Panc1 (cell line): ENCODE results near the gene KCNIP4. TPM values are rescaled to one million over a fixed set of nuclear protein-coding genes. Genes with fewer than 3 reads are reported as not detected.

Experiments used
- ATAC-seq: fragments of 200-7000 bp; cut with Tn5 transposase; 2 replicates; pipeline ENCODE4 v1.9.1; 2020; ENCODE audit warnings: mild to moderate bottlenecking, moderate library complexity
- BruUV-seq: library from RNA; stranded (reverse); fragments of 400-500 nt; replicated peaks from 2 replicates; lab custom pipeline; 2021; lab: Mats Ljungman, UMichigan
- CTCF ChIA-PET: fragments of 300-600 bp; sonication (Branson Sonifier 250); formaldehyde crosslinking; loops from one replicate; lab custom pipeline; 2022; ENCODE audit warnings: antibody characterized with exemption; lab: Charles Lee
- POLR2A ChIA-PET: fragments of 300-600 bp; sonication (Branson Sonifier 250); formaldehyde crosslinking; loops from one replicate; lab custom pipeline; 2022; ENCODE audit warnings: antibody characterized with exemption; lab: Charles Lee
- DNase-seq: peaks from one replicate; pipeline ENCODE4 v3.0.0-alpha.2; 2010; ENCODE audit warnings: low read depth, low spot score
- H3K27ac ChIP-seq: 2 replicates; pipeline ENCODE4 v1.5.1; 2011; ENCODE audit warnings: mild to moderate bottlenecking, low read length, inconsistent platforms
- H3K27me3 ChIP-seq: fragments of 200-500 bp; sonication (Bioruptor generic); 2 replicates; pipeline ENCODE4 v1.6.0; 2014; ENCODE audit warnings: low read length, inconsistent platforms; ENCODE audit not compliant: control insufficient read depth, insufficient read depth
- H3K36me3 ChIP-seq: fragments of 200-500 bp; sonication (Bioruptor generic); 2 replicates; pipeline ENCODE4 v1.5.1; 2014; ENCODE audit warnings: inconsistent platforms, mild to moderate bottlenecking, low read length, moderate library complexity; ENCODE audit not compliant: control insufficient read depth, insufficient read depth
- H3K4me1 ChIP-seq: 2 replicates; pipeline ENCODE4 v1.5.1; 2011; ENCODE audit warnings: inconsistent platforms, mild to moderate bottlenecking, low read length, moderate library complexity; ENCODE audit not compliant: control insufficient read depth, insufficient read depth
- H3K4me3 ChIP-seq, 2 experiments: 2 replicates each; pipeline ENCODE4 v1.5.1; 2011 to 2012; ENCODE audit warnings: low read depth in 2 of 2, low read length in 2 of 2, mild to moderate bottlenecking in 2 of 2, inconsistent platforms in 1 of 2, moderate library complexity in 1 of 2
- H3K9me3 ChIP-seq: fragments of 200-500 bp; sonication (Bioruptor generic); 2 replicates; pipeline ENCODE4 v1.5.1; 2014; ENCODE audit warnings: low read depth, mild to moderate bottlenecking, inconsistent platforms, low read length, moderate library complexity; ENCODE audit not compliant: control insufficient read depth, insufficient read depth
- CTCF ChIP-seq: fragments of 450-650 bp; IDR thresholded peaks from 2 replicates; pipeline ENCODE4 v1.5.1; 2017; ENCODE audit warnings: mild to moderate bottlenecking
- SIN3A ChIP-seq: IDR thresholded peaks from 2 replicates; pipeline ENCODE4 v1.6.1; 2012; ENCODE audit warnings: low read depth, mild to moderate bottlenecking, low read length, moderate library complexity, borderline replicate concordance; ENCODE audit not compliant: insufficient read depth
- in situ Hi-C: cut with HindIII; loops from 2 replicates; pipeline ENCODE4 v1.10.0; 2016; ENCODE audit warnings: low sequenced_read_pairs, low pct_unique_long_range_greater_than_20kb
- intact Hi-C: fragments of 100-400 bp; cut with micrococcal nuclease; formaldehyde crosslinking; loops from one replicate; pipeline ENCODE4 v1.10.0; 2022; ENCODE audit not compliant: unreplicated experiment
- total RNA-seq: library from RNA; stranded (reverse); gene quantifications from one replicate; pipeline ENCODE4 v1.2.1, GENCODE V29; 2021; ENCODE audit not compliant: unreplicated experiment
- TF ChIP-seq, protein P1 (sequence below), 2 experiments: IDR thresholded peaks; 2 replicates each; pipeline ENCODE4 v1.6.1; 2011 to 2012; ENCODE audit warnings: low read depth in 2 of 2, control low read depth in 1 of 2, low read length in 1 of 2, mild to moderate bottlenecking in 1 of 2, moderate library complexity in 1 of 2; ENCODE audit not compliant: insufficient read depth in 1 of 2

Gene KCNIP4
- total RNA-seq, 1 experiment from 2014 or later = not detected

- H3K36me3 ChIP-seq = no peaks in the 10 kb centered on the region
- no peak overlapping the region for H3K27ac ChIP-seq
- TF ChIP-seq CTCF = peak; percentile 38; the same call in 1 of the 2 replicates
- TF ChIP-seq, protein P1, sequence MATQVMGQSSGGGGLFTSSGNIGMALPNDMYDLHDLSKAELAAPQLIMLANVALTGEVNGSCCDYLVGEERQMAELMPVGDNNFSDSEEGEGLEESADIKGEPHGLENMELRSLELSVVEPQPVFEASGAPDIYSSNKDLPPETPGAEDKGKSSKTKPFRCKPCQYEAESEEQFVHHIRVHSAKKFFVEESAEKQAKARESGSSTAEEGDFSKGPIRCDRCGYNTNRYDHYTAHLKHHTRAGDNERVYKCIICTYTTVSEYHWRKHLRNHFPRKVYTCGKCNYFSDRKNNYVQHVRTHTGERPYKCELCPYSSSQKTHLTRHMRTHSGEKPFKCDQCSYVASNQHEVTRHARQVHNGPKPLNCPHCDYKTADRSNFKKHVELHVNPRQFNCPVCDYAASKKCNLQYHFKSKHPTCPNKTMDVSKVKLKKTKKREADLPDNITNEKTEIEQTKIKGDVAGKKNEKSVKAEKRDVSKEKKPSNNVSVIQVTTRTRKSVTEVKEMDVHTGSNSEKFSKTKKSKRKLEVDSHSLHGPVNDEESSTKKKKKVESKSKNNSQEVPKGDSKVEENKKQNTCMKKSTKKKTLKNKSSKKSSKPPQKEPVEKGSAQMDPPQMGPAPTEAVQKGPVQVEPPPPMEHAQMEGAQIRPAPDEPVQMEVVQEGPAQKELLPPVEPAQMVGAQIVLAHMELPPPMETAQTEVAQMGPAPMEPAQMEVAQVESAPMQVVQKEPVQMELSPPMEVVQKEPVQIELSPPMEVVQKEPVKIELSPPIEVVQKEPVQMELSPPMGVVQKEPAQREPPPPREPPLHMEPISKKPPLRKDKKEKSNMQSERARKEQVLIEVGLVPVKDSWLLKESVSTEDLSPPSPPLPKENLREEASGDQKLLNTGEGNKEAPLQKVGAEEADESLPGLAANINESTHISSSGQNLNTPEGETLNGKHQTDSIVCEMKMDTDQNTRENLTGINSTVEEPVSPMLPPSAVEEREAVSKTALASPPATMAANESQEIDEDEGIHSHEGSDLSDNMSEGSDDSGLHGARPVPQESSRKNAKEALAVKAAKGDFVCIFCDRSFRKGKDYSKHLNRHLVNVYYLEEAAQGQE (IDR thresholded peaks at IDR 0.05; ENCODE audit: insufficient read depth in 1 of 2, low read depth in 2 of 2, low read length in 1 of 2) = no peak
- H3K4me1 ChIP-seq = no peaks in the 10 kb centered on the region
- in situ Hi-C loops = no loop called here
- intact Hi-C loops = no loop called here
- POLR2A ChIA-PET = no interaction called here
- no peaks in the 10 kb centered on the region for H3K9me3 ChIP-seq
- no peaks in the 10 kb centered on the region for H3K27me3 ChIP-seq
- ATAC-seq = no peak
- BruUV-seq = no TSS peak
- DNase-seq = no peak
- no peak overlapping the region for H3K4me3 ChIP-seq
- CTCF ChIA-PET = no interaction called here
Observed at GRCh38 chr4:21507439-21507838, 441.1 kb downstream of the KCNIP4 start.

DNA sequence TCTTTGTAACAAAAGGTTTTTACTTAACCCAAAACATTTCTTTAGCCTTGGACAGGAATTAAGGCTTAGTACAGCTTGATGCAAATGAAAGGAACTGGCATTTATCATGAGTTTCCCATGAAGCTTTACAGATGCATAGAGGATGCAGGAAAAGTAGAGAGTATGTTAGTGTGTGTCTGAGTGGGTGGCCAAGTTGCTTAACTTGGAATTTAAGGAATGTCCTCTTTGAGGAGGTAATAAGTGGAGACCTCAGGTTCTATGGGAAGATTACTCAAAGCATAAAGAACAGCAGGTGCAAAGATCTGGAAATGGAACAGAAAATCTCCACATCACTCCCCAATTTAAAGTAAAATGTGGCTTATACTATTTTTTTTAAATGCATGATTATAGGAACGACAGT, 457.9 kb downstream of the KCNIP4 start:
- TF ChIP-seq SIN3A (no peak), CTCF (no peak)
- TF ChIP-seq, protein P1 (IDR thresholded peaks at IDR 0.05; ENCODE audit: insufficient read depth in 1 of 2, low read depth in 2 of 2, low read length in 1 of 2) = no peak
- ChIA-PET CTCF (no interaction called here), POLR2A (no interaction called here)
- no peak for DNase-seq
- intact Hi-C loops = no loop called here
- no peak overlapping the region for H3K4me3 ChIP-seq
- H3K9me3 ChIP-seq = no peaks in the 10 kb centered on the region
- no peaks in the 10 kb centered on the region for H3K4me1 ChIP-seq
- H3K36me3 ChIP-seq = no peaks in the 10 kb centered on the region
- no TSS peak for BruUV-seq
- no peaks in the 10 kb centered on the region for H3K27me3 ChIP-seq
- in situ Hi-C loops = no loop called here
- ATAC-seq = no peak
- no peak overlapping the region for H3K27ac ChIP-seq
